ENCODE results near the gene PRM1. TPM values are rescaled to one million over a fixed set of nuclear protein-coding genes. Genes with fewer than 3 reads are reported as not detected.

The PRM1 gene
- total and polyA plus RNA-seq, 2 of the 8 experiments (the other 6 are each of a cell fraction or from before 2014, with no cell fraction given): 0.54 to 0.82 TPM

DNA sequence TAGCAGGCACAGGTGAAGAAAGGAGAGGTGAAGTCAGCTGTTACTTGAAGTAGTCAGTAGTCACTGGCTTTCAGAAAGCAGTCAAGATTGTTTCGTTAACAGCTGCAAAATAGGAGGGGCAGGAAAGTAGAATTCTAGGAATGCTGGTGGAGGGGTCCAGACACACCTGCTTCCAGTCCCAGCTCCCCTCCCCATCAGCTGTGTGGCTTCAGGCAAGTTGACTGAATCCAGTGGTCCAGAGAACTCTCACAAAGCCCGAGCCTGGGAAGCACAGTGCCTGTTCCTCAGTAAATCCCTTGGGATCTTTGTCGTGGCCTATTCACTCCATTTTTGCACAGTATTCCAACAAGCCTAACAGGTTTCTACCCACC lies 20.5 kb downstream of the PRM1 start:
- DNase-seq (ENCODE audit: low read depth in 1 of 2, low spot score in 2 of 2): no peak
- no peak overlapping the region for H2BK5ac ChIP-seq (ENCODE audit: low read depth, low read length)
- H3K79me2 ChIP-seq (ENCODE audit: control insufficient read depth in 1 of 2, insufficient read depth in 2 of 2, low read length in 2 of 2): no peaks in the 10 kb centered on the region
- no peak overlapping the region for H3K4me3 ChIP-seq (ENCODE audit: extremely low read depth in 1 of 4, insufficient read depth in 2 of 4, low read depth in 3 of 4, low read length in 4 of 4)
- no peak overlapping the region for H4K8ac ChIP-seq (ENCODE audit: extremely low read depth, insufficient read depth, low read length)
- H3K4me1 ChIP-seq (replicated peaks in 1 of 4; ENCODE audit: control insufficient read depth in 3 of 4, insufficient read depth in 4 of 4, low read length in 3 of 4): peaks cover 0 to 8% (median 1%) of the 10 kb centered on the region in 4 experiments; a peak in 4 of 7 replicates
- H3K36me3 ChIP-seq (ENCODE audit: control insufficient read depth in 2 of 4, insufficient read depth in 4 of 4, low read length in 3 of 4): no peaks in the 10 kb centered on the region
- no peak overlapping the region for H2BK20ac ChIP-seq (ENCODE audit: low read length)
- H3K27ac ChIP-seq (ENCODE audit: low read depth, low read length): no peak overlapping the region
- no peak overlapping the region for H3K4ac ChIP-seq (replicated peaks; ENCODE audit: insufficient read length, low read depth, low read length)
- POLR2A ChIA-PET (ENCODE audit: partially characterized antibody): interaction anchor here (0.6 to 2.4 kb wide), 7 partner anchors 9 to 109 kb away, joined by 3 to 6 read pairs (median 3); no protein-coding TSS in a partner anchor
- peaks cover 9% of the 10 kb centered on the region for H3K23me2 ChIP-seq (ENCODE audit: low read depth, low read length)
- H3K23ac ChIP-seq (ENCODE audit: insufficient read length): no peak overlapping the region
- no peak overlapping the region for H2AFZ ChIP-seq (ENCODE audit: low read length)
- WGBS, 2 experiments (ENCODE audit: extremely low coverage in 1 of 2, insufficient coverage in 1 of 2, insufficient read length in 1 of 2, insufficient replicate concordance in 2 of 2, low coverage in 1 of 2, low lambda C conversion rate in 2 of 2, missing lambda C conversion rate in 1 of 2): 79% methylated on average over 3 of the region's 3 CpGs; no CpG with 5 or more reads in 1 of the 2 experiments
- H3K9ac ChIP-seq (replicated peaks in 1 of 4; ENCODE audit: extremely low read depth in 1 of 4, low read depth in 3 of 4, low read length in 3 of 4): no peak overlapping the region
- CTCF ChIA-PET (ENCODE audit: partially characterized antibody): interaction anchor here (0.7 to 6.8 kb wide), 10 partner anchors 10 to 293 kb away, joined by 3 to 79 read pairs (median 5); partner anchors contain the start of genes PRM3 and TNP2
- no peak overlapping the region for H3K14ac ChIP-seq (ENCODE audit: insufficient read length)
- H2AK5ac ChIP-seq (ENCODE audit: low read depth, low read length): peak overlapping the region; percentile 47; the same call in 1 of the 2 replicates
- H3K18ac ChIP-seq (ENCODE audit: extremely low read depth, low read length): no peak overlapping the region
- H2BK12ac ChIP-seq (ENCODE audit: low read depth, low read length): peak overlapping the region; percentile 53; the same call in 1 of the 2 replicates
- H3K79me1 ChIP-seq (ENCODE audit: low read depth, low read length): no peaks in the 10 kb centered on the region
- no peak overlapping the region for H2BK15ac ChIP-seq (ENCODE audit: low read length)
- no peaks in the 10 kb centered on the region for H3K9me3 ChIP-seq (ENCODE audit: insufficient read depth in 2 of 2, low read depth in 1 of 2, low read length in 1 of 2)
- no peaks in the 10 kb centered on the region; a peak in 1 of 7 replicates for H3K27me3 ChIP-seq (replicated peaks in 1 of 4; ENCODE audit: control insufficient read depth in 3 of 4, extremely low read depth in 1 of 4, insufficient read depth in 3 of 4, low read length in 3 of 4)
- peak overlapping the region; percentile 17 for H4K91ac ChIP-seq (replicated peaks; ENCODE audit: insufficient read length, low read length)
- TF ChIP-seq CBX5 (IDR thresholded peaks at IDR 0.05; ENCODE audit: low read depth, low read length) (no peak), TEAD4 (IDR thresholded peaks at IDR 0.05; ENCODE audit: low read depth, low read length) (peak; percentile 66; the same call in 1 of the 2 replicates), SIN3A (conservative IDR thresholded peaks at IDR 0.05 in 1 of 2, IDR thresholded peaks at IDR 0.05 in 1 of 2; ENCODE audit: low read depth in 1 of 2, low read length in 2 of 2) (0 out of 4 replicates have a peak, but pooled peaks of 1 of the 2 experiments have one; percentile 22), TCF12 (IDR thresholded peaks at IDR 0.05; ENCODE audit: low read depth, low read length) (0 out of 2 replicates have a peak, but pooled peaks have one; percentile 26)
- FAIRE-seq: no peak
- no peaks in the 10 kb centered on the region for H4K20me1 ChIP-seq (replicated peaks in 1 of 2; ENCODE audit: control insufficient read depth in 1 of 2, insufficient read depth in 2 of 2, low read length in 2 of 2)
- H3K56ac ChIP-seq (replicated peaks; ENCODE audit: insufficient read length, low read depth, low read length): no peak overlapping the region
- no peak overlapping the region for H4K5ac ChIP-seq (ENCODE audit: insufficient read length, low read depth, low read length)
- H3K4me2 ChIP-seq (ENCODE audit: insufficient read depth in 1 of 2, low read depth in 2 of 2, low read length in 2 of 2): no peak overlapping the region
- no peak overlapping the region for H2BK120ac ChIP-seq (replicated peaks; ENCODE audit: low read depth, low read length)

All from H1 (cell line).